Liver (tissue), 9 donors: ENCODE measurements around the gene BTG4. TPM values are rescaled to one million over a fixed set of nuclear protein-coding genes. Genes with fewer than 3 reads are reported as not detected.

Experiments used
- DNase-seq: peaks from one replicate; pipeline ENCODE4 v3.0.0-alpha.2; 2017; ENCODE audit warnings: low spot score
- H3K27ac ChIP-seq, 2 donors: one replicate each; pipeline ENCODE4 v1.7.0; 2013; ENCODE audit warnings: inconsistent platforms in 2 of 2, low read length in 2 of 2, control low read depth in 1 of 2, low read depth in 1 of 2, mild to moderate bottlenecking in 1 of 2
- H3K27me3 ChIP-seq, 4 donors: one replicate each; pipeline versions ENCODE4 v1.6.1 to v1.7.0; 2013; ENCODE audit warnings: low read length in 3 of 4, inconsistent platforms in 1 of 4, mild to moderate bottlenecking in 1 of 4, moderate library complexity in 1 of 4; ENCODE audit not compliant: control insufficient read depth in 4 of 4, insufficient read depth in 4 of 4
- H3K36me3 ChIP-seq, 4 donors: one replicate each; pipeline versions ENCODE4 v1.6.1 to v1.7.0; 2013; ENCODE audit warnings: low read length in 3 of 4, mild to moderate bottlenecking in 3 of 4, low read depth in 1 of 4, moderate library complexity in 1 of 4; ENCODE audit not compliant: control insufficient read depth in 4 of 4, insufficient read depth in 3 of 4
- H3K4me1 ChIP-seq, 4 donors: one replicate each; pipeline versions ENCODE4 v1.6.1 to v1.7.0; 2013; ENCODE audit warnings: low read length in 3 of 4, mild to moderate bottlenecking in 3 of 4, moderate library complexity in 1 of 4; ENCODE audit not compliant: control insufficient read depth in 4 of 4, insufficient read depth in 4 of 4
- H3K4me3 ChIP-seq, 3 donors: one replicate each; pipeline versions ENCODE4 v1.6.1 to v1.7.0; 2013; ENCODE audit warnings: low read length in 3 of 3, control low read depth in 1 of 3, low read depth in 1 of 3, mild to moderate bottlenecking in 1 of 3
- H3K9ac ChIP-seq, 2 donors: one replicate each; pipeline ENCODE4 v1.7.0; 2013; ENCODE audit warnings: low read length in 2 of 2, mild to moderate bottlenecking in 2 of 2, moderate library complexity in 2 of 2, control low read depth in 1 of 2, low read depth in 1 of 2
- H3K9me3 ChIP-seq, 4 donors: one replicate each; pipeline versions ENCODE4 v1.6.1 to v1.7.0; 2013; ENCODE audit warnings: low read length in 3 of 4; ENCODE audit not compliant: control insufficient read depth in 4 of 4
- EGR1 ChIP-seq, 2 donors: IDR thresholded peaks; 2 replicates each; pipeline ENCODE4 v1.6.1; 2016 to 2018; ENCODE audit warnings: antibody characterized with exemption in 2 of 2, low read depth in 2 of 2
- FOXA1 ChIP-seq: IDR thresholded peaks from 2 replicates; pipeline ENCODE4 v1.6.1; 2016; ENCODE audit warnings: antibody characterized with exemption
- FOXA2 ChIP-seq: IDR thresholded peaks from 2 replicates; pipeline ENCODE4 v1.6.1; 2016; ENCODE audit warnings: antibody characterized with exemption
- GABPA ChIP-seq, 2 donors: IDR thresholded peaks in 1 of 2; conservative IDR thresholded peaks in 1 of 2; 2 replicates each; pipeline ENCODE4 v1.6.1; 2016; ENCODE audit warnings: antibody characterized with exemption in 2 of 2, mild to moderate bottlenecking in 1 of 2, moderate library complexity in 1 of 2
- HNF4A ChIP-seq, 2 donors: conservative IDR thresholded peaks; 2 replicates each; pipeline ENCODE4 v1.6.1; 2016; ENCODE audit warnings: antibody characterized with exemption in 2 of 2, mild to moderate bottlenecking in 2 of 2
- HNF4G ChIP-seq: IDR thresholded peaks from 2 replicates; pipeline ENCODE4 v1.6.1; 2016; ENCODE audit warnings: antibody characterized with exemption
- JUND ChIP-seq, 2 donors: IDR thresholded peaks; 2 replicates each; pipeline ENCODE4 v1.6.1; 2016; ENCODE audit warnings: antibody characterized with exemption in 2 of 2
- MAX ChIP-seq: IDR thresholded peaks from 2 replicates; pipeline ENCODE4 v1.6.1; 2016; ENCODE audit warnings: antibody characterized with exemption
- NR2F2 ChIP-seq: IDR thresholded peaks from 2 replicates; pipeline ENCODE4 v1.6.1; 2016; ENCODE audit warnings: antibody characterized with exemption
- RAD21 ChIP-seq, 2 donors: IDR thresholded peaks; 2 replicates each; pipeline ENCODE4 v1.6.1; 2016; ENCODE audit warnings: antibody characterized with exemption in 2 of 2, mild to moderate bottlenecking in 2 of 2
- SP1 ChIP-seq: IDR thresholded peaks from 2 replicates; pipeline ENCODE4 v1.6.1; 2018; ENCODE audit warnings: antibody characterized with exemption, mild to moderate bottlenecking
- TAF1 ChIP-seq: conservative IDR thresholded peaks from 2 replicates; pipeline ENCODE4 v1.6.1; 2016; ENCODE audit warnings: antibody characterized with exemption, mild to moderate bottlenecking
- YY1 ChIP-seq: IDR thresholded peaks from 2 replicates; pipeline ENCODE4 v1.6.1; 2016; ENCODE audit warnings: antibody characterized with exemption, mild to moderate bottlenecking
- ZBTB33 ChIP-seq: IDR thresholded peaks from 2 replicates; pipeline ENCODE4 v1.6.1; 2016; ENCODE audit warnings: antibody characterized with exemption
- WGBS: extraction: QIAGEN DNeasy Blood & Tissue Kit; methylation state at CpG from one replicate; pipeline ENCODE4 v1.1.7; 2013; 5-methylcytosine and 5-hydroxymethylcytosine counted together
- polyA plus RNA-seq, 2 donors: library from polyadenylated mRNA; stranded (reverse) in 1 of 2; unstranded in 1 of 2; fragments of 200-250 nt in 1 of 2; fragments of >200 nt in 1 of 2; fragmentation: Nextera tagmentation in 1 of 2; extraction: Ambion mirVana in 1 of 2; gene quantifications; one replicate each; pipeline versions ENCODE4 v1.2.1 to v1.2.3, GENCODE V29; 2013 to 2015
- total RNA-seq, 2 donors: library from RNA; depleted of rRNA; stranded (reverse); fragments of >200 nt; gene quantifications; one replicate each; pipeline ENCODE4 v1.2.3, GENCODE V29; 2014
- TF ChIP-seq, protein P1 (sequence below): fragments of 150-350 bp; IDR thresholded peaks from 2 replicates; pipeline ENCODE4 v1.5.1; 2017; ENCODE audit warnings: improper control_type of control experiment, low read depth, low read length; ENCODE audit not compliant: missing input control
- TF ChIP-seq, protein P2 (sequence below): IDR thresholded peaks from 2 replicates; pipeline ENCODE4 v1.6.1; 2016; ENCODE audit warnings: antibody characterized with exemption
- TF ChIP-seq, protein P3 (sequence below): IDR thresholded peaks from 2 replicates; pipeline ENCODE4 v1.6.1; 2016; ENCODE audit warnings: antibody characterized with exemption, mild to moderate bottlenecking
- donor health status: healthy.
- donor health status: healthy.
- donor health status: healthy.
- donor health status: healthy.
- donor health status: healthy.

The BTG4 gene
- total and polyA plus RNA-seq, 4 donors = not detected

GRCh38 chr11:111526501-111526900 is 14.3 kb upstream of the BTG4 start:
- Histone ChIP-seq H3K9me3 (no peaks in the 10 kb centered on the region), H3K9ac (no peak overlapping the region), H3K4me3 (no peak overlapping the region), H3K4me1 (no peaks in the 10 kb centered on the region), H3K27ac (no peak overlapping the region), H3K36me3 (no peaks in the 10 kb centered on the region), H3K27me3 (no peaks in the 10 kb centered on the region)
- TF ChIP-seq FOXA1 = no peak
- TF ChIP-seq, protein P1, sequence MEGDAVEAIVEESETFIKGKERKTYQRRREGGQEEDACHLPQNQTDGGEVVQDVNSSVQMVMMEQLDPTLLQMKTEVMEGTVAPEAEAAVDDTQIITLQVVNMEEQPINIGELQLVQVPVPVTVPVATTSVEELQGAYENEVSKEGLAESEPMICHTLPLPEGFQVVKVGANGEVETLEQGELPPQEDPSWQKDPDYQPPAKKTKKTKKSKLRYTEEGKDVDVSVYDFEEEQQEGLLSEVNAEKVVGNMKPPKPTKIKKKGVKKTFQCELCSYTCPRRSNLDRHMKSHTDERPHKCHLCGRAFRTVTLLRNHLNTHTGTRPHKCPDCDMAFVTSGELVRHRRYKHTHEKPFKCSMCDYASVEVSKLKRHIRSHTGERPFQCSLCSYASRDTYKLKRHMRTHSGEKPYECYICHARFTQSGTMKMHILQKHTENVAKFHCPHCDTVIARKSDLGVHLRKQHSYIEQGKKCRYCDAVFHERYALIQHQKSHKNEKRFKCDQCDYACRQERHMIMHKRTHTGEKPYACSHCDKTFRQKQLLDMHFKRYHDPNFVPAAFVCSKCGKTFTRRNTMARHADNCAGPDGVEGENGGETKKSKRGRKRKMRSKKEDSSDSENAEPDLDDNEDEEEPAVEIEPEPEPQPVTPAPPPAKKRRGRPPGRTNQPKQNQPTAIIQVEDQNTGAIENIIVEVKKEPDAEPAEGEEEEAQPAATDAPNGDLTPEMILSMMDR = no peak
- no peak for TF ChIP-seq RAD21 (IDR thresholded peaks at IDR 0.05)
- TF ChIP-seq JUND (IDR thresholded peaks at IDR 0.05) = no peak
- no peak for TF ChIP-seq EGR1 (IDR thresholded peaks at IDR 0.05; ENCODE audit: low read depth in 2 of 2)
- TF ChIP-seq HNF4A (conservative IDR thresholded peaks at IDR 0.05) = no peak
- TF ChIP-seq YY1 = no peak
- TF ChIP-seq NR2F2 = no peak
- 86% methylated on average over 1 of the region's 1 CpG for WGBS
- no peak for DNase-seq

DNA sequence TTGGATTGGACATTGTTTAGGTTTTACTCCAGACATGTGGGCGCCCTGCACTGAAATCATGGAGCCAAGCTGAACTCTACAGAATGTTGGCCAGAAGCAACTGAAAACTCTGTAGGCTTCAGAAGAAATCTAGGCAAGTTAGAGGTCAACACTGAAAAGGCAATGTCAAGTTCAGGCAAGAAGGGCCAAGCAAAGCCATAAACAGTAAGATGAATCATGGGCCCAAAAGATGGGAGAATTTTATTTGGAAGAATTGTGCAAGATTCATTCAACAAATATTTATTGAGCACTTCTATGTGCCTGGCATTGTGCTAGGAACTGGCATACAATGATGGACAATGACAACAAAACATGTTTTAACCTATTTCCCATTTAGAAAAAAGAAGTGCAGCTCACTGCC is 13.3 kb upstream of the BTG4 start:
- Histone ChIP-seq H3K36me3 (no peaks in the 10 kb centered on the region), H3K4me3 (no peak overlapping the region), H3K27me3 (no peaks in the 10 kb centered on the region), H3K4me1 (no peaks in the 10 kb centered on the region), H3K27ac (no peak overlapping the region), H3K9ac (no peak overlapping the region), H3K9me3 (no peaks in the 10 kb centered on the region)
- no peak for DNase-seq
- 91% methylated on average over 1 of the region's 1 CpG for WGBS
- TF ChIP-seq GABPA (IDR thresholded peaks at IDR 0.05 in 1 of 2, conservative IDR thresholded peaks at IDR 0.05 in 1 of 2) (no peak), SP1 (no peak), MAX (no peak), FOXA1 (no peak), RAD21 (IDR thresholded peaks at IDR 0.05) (no peak), TAF1 (no peak), NR2F2 (no peak), JUND (IDR thresholded peaks at IDR 0.05) (no peak), HNF4G (no peak), ZBTB33 (no peak), HNF4A (conservative IDR thresholded peaks at IDR 0.05) (no peak), FOXA2 (no peak), EGR1 (IDR thresholded peaks at IDR 0.05; ENCODE audit: low read depth in 2 of 2) (no peak), YY1 (no peak)
- TF ChIP-seq, protein P1 = no peak
- TF ChIP-seq, protein P2, sequence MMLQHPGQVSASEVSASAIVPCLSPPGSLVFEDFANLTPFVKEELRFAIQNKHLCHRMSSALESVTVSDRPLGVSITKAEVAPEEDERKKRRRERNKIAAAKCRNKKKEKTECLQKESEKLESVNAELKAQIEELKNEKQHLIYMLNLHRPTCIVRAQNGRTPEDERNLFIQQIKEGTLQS = no peak
- TF ChIP-seq, protein P3, sequence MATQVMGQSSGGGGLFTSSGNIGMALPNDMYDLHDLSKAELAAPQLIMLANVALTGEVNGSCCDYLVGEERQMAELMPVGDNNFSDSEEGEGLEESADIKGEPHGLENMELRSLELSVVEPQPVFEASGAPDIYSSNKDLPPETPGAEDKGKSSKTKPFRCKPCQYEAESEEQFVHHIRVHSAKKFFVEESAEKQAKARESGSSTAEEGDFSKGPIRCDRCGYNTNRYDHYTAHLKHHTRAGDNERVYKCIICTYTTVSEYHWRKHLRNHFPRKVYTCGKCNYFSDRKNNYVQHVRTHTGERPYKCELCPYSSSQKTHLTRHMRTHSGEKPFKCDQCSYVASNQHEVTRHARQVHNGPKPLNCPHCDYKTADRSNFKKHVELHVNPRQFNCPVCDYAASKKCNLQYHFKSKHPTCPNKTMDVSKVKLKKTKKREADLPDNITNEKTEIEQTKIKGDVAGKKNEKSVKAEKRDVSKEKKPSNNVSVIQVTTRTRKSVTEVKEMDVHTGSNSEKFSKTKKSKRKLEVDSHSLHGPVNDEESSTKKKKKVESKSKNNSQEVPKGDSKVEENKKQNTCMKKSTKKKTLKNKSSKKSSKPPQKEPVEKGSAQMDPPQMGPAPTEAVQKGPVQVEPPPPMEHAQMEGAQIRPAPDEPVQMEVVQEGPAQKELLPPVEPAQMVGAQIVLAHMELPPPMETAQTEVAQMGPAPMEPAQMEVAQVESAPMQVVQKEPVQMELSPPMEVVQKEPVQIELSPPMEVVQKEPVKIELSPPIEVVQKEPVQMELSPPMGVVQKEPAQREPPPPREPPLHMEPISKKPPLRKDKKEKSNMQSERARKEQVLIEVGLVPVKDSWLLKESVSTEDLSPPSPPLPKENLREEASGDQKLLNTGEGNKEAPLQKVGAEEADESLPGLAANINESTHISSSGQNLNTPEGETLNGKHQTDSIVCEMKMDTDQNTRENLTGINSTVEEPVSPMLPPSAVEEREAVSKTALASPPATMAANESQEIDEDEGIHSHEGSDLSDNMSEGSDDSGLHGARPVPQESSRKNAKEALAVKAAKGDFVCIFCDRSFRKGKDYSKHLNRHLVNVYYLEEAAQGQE = no peak
